H1 (cell line): Measurements from ENCODE around the gene SLC19A1. TPM values are rescaled to one million over a fixed set of nuclear protein-coding genes. Genes with fewer than 3 reads are reported as not detected.

ENCODE experiments used
- CTCF ChIA-PET: fragments of 300-600 bp; sonication (Branson Sonifier 250); formaldehyde crosslinking; loops from one replicate; lab custom pipeline; 2021; ENCODE audit not compliant: partially characterized antibody; lab: Charles Lee
- POLR2A ChIA-PET: fragments of 300-600 bp; sonication (Branson Sonifier 250); formaldehyde crosslinking; loops from one replicate; lab custom pipeline; 2021; ENCODE audit warnings: inconsistent platforms; ENCODE audit not compliant: partially characterized antibody; lab: Charles Lee
- DNase-seq, 2 experiments: peaks; one replicate each; pipeline versions ENCODE4 v3.0.0 to v3.0.0-alpha.2; 2010 to 2022; ENCODE audit warnings: low spot score in 2 of 2, low read depth in 1 of 2, mixed read lengths in 1 of 2
- FAIRE-seq: peaks from 2 replicates; lab custom pipeline; 2011; peaks lifted over from hg19 to GRCh38; lab: Jason Lieb, UNC
- H2AFZ ChIP-seq: 2 replicates; pipeline ENCODE4 v1.8.1; 2012; ENCODE audit warnings: low read length, inconsistent platforms
- H2AK5ac ChIP-seq: 2 replicates; pipeline ENCODE4 v1.6.1; 2013; ENCODE audit warnings: low read depth, low read length
- H2BK120ac ChIP-seq: replicated peaks from 2 replicates; pipeline ENCODE3; 2013; ENCODE audit warnings: low read depth, low read length, inconsistent platforms
- H2BK12ac ChIP-seq: 2 replicates; pipeline ENCODE4 v1.6.1; 2013; ENCODE audit warnings: low read depth, low read length
- H2BK15ac ChIP-seq: 2 replicates; pipeline ENCODE4 v1.6.1; 2013; ENCODE audit warnings: low read length
- H2BK20ac ChIP-seq: 2 replicates; pipeline ENCODE4 v1.6.1; 2013; ENCODE audit warnings: low read length
- H2BK5ac ChIP-seq: 2 replicates; pipeline ENCODE4 v1.6.1; 2013; ENCODE audit warnings: low read depth, low read length
- H3K14ac ChIP-seq: 2 replicates; pipeline ENCODE4 v1.6.1; 2013; ENCODE audit warnings: inconsistent platforms; ENCODE audit not compliant: insufficient read length
- H3K18ac ChIP-seq: 2 replicates; pipeline ENCODE4 v1.6.1; 2013; ENCODE audit warnings: low read length; ENCODE audit errors: extremely low read depth
- H3K23ac ChIP-seq: 2 replicates; pipeline ENCODE4 v1.6.1; 2013; ENCODE audit warnings: inconsistent platforms; ENCODE audit not compliant: insufficient read length
- H3K23me2 ChIP-seq: 2 replicates; pipeline ENCODE4 v1.6.1; 2013; ENCODE audit warnings: low read depth, low read length
- H3K27ac ChIP-seq: 2 replicates; pipeline ENCODE4 v1.6.1; 2011; ENCODE audit warnings: low read depth, low read length, inconsistent platforms
- H3K27me3 ChIP-seq, 4 experiments: replicated peaks in 1 of 4; 1 replicate in 1 of 4; 2 replicates in 3 of 4; pipeline versions ENCODE4 v1.6.1 to v1.8.1; 2011 to 2013; ENCODE audit warnings: low read length in 3 of 4, mild to moderate bottlenecking in 3 of 4, inconsistent platforms in 2 of 4, mixed read lengths in 2 of 4, moderate library complexity in 1 of 4; ENCODE audit not compliant: control insufficient read depth in 3 of 4, insufficient read depth in 3 of 4; ENCODE audit errors: extremely low read depth in 1 of 4
- H3K36me3 ChIP-seq, 4 experiments: 2 replicates each; pipeline versions ENCODE4 v1.6.1 to v1.8.1; 2011 to 2013; ENCODE audit warnings: mild to moderate bottlenecking in 4 of 4, low read length in 3 of 4, moderate library complexity in 2 of 4, control low read depth in 1 of 4, inconsistent platforms in 1 of 4; ENCODE audit not compliant: insufficient read depth in 4 of 4, control insufficient read depth in 2 of 4
- H3K4ac ChIP-seq: replicated peaks from 2 replicates; pipeline ENCODE3; 2013; ENCODE audit warnings: low read length, low read depth, mixed read lengths, inconsistent platforms; ENCODE audit not compliant: insufficient read length
- H3K4me1 ChIP-seq, 4 experiments: replicated peaks in 1 of 4; 1 replicate in 1 of 4; 2 replicates in 3 of 4; pipeline versions ENCODE4 v1.6.1 to v1.8.1; 2011 to 2013; ENCODE audit warnings: low read length in 3 of 4, inconsistent platforms in 2 of 4, mixed read lengths in 1 of 4; ENCODE audit not compliant: insufficient read depth in 4 of 4, control insufficient read depth in 3 of 4
- H3K4me2 ChIP-seq, 2 experiments: 2 replicates each; pipeline versions ENCODE4 v1.6.1 to v1.8.1; 2011 to 2013; ENCODE audit warnings: low read depth in 2 of 2, low read length in 2 of 2, control low read depth in 1 of 2, inconsistent platforms in 1 of 2, mild to moderate bottlenecking in 1 of 2; ENCODE audit not compliant: insufficient read depth in 1 of 2
- H3K4me3 ChIP-seq, 4 experiments: fragments of 200-600, 300-600 bp in 1 of 4; sonication (generic), shearing (Covaris generic), sonication (Bioruptor Twin) in 1 of 4; 2 replicates each; pipeline versions ENCODE4 v1.5.1 to v1.8.1; 2011 to 2016; ENCODE audit warnings: low read length in 4 of 4, low read depth in 3 of 4, control low read depth in 2 of 4, inconsistent platforms in 2 of 4, mild to moderate bottlenecking in 2 of 4, mixed read lengths in 1 of 4, moderate library complexity in 1 of 4; ENCODE audit not compliant: insufficient read depth in 2 of 4; ENCODE audit errors: extremely low read depth in 1 of 4
- H3K56ac ChIP-seq: replicated peaks from 2 replicates; pipeline ENCODE3; 2013; ENCODE audit warnings: low read depth, mild to moderate bottlenecking, mixed read lengths, low read length, inconsistent platforms; ENCODE audit not compliant: insufficient read length
- H3K79me1 ChIP-seq: 2 replicates; pipeline ENCODE4 v1.6.1; 2013; ENCODE audit warnings: low read depth, low read length, control low read depth
- H3K79me2 ChIP-seq, 2 experiments: 2 replicates each; pipeline versions ENCODE4 v1.6.1 to v1.8.1; 2012 to 2013; ENCODE audit warnings: low read length in 2 of 2, mild to moderate bottlenecking in 2 of 2, inconsistent platforms in 1 of 2; ENCODE audit not compliant: insufficient read depth in 2 of 2, control insufficient read depth in 1 of 2
- H3K9ac ChIP-seq, 4 experiments: replicated peaks in 1 of 4; 1 replicate in 1 of 4; 2 replicates in 3 of 4; pipeline versions ENCODE4 v1.6.1 to v1.8.1; 2011 to 2013; ENCODE audit warnings: low read depth in 3 of 4, low read length in 3 of 4, control low read depth in 2 of 4, mild to moderate bottlenecking in 2 of 4, moderate library complexity in 2 of 4, inconsistent platforms in 1 of 4; ENCODE audit errors: extremely low read depth in 1 of 4
- H3K9me3 ChIP-seq, 2 experiments: 2 replicates each; pipeline versions ENCODE4 v1.6.1 to v1.8.1; 2012 to 2013; ENCODE audit warnings: mild to moderate bottlenecking in 2 of 2, moderate library complexity in 2 of 2, control low read depth in 1 of 2, inconsistent platforms in 1 of 2, low read depth in 1 of 2, low read length in 1 of 2, mixed read lengths in 1 of 2; ENCODE audit not compliant: insufficient read depth in 2 of 2
- H4K20me1 ChIP-seq, 2 experiments: replicated peaks in 1 of 2; 2 replicates each; pipeline versions ENCODE3 to v1.8.1; 2011 to 2013; ENCODE audit warnings: inconsistent platforms in 2 of 2, low read length in 2 of 2, mild to moderate bottlenecking in 1 of 2; ENCODE audit not compliant: insufficient read depth in 2 of 2, control insufficient read depth in 1 of 2
- H4K5ac ChIP-seq: 2 replicates; pipeline ENCODE4 v1.6.1; 2013; ENCODE audit warnings: low read length, low read depth, mixed read lengths, inconsistent platforms; ENCODE audit not compliant: insufficient read length
- H4K8ac ChIP-seq: 2 replicates; pipeline ENCODE4 v1.8.0; 2013; ENCODE audit warnings: mild to moderate bottlenecking, moderate library complexity, low read length, inconsistent platforms; ENCODE audit not compliant: insufficient read depth; ENCODE audit errors: extremely low read depth
- H4K91ac ChIP-seq: replicated peaks from 2 replicates; pipeline ENCODE3; 2013; ENCODE audit warnings: low read length, mixed read lengths, inconsistent platforms; ENCODE audit not compliant: insufficient read length
- ATF2 ChIP-seq: IDR thresholded peaks from 2 replicates; pipeline ENCODE4 v1.6.1; 2012; ENCODE audit warnings: low read length, inconsistent platforms
- CHD1 ChIP-seq: IDR thresholded peaks from 2 replicates; pipeline ENCODE4 v1.6.1; 2012; ENCODE audit warnings: low read depth, low read length, improper control_type of control experiment
- FOSL1 ChIP-seq: IDR thresholded peaks from 2 replicates; pipeline ENCODE4 v1.6.1; 2011; ENCODE audit warnings: mild to moderate bottlenecking, low read depth, low read length, moderate library complexity; ENCODE audit not compliant: insufficient read depth
- KDM5A ChIP-seq: fragments of 200-600 bp; IDR thresholded peaks from 2 replicates; pipeline ENCODE4 v1.7.1; 2012; ENCODE audit warnings: mild to moderate bottlenecking, low read length, inconsistent platforms, mixed read lengths
- POLR2A ChIP-seq, 2 experiments: IDR thresholded peaks; 1 replicate in 1 of 2; 2 replicates in 1 of 2; pipeline ENCODE4 v1.6.1; 2011; ENCODE audit warnings: low read depth in 2 of 2, low read length in 2 of 2, mild to moderate bottlenecking in 2 of 2; ENCODE audit errors: control extremely low read depth in 1 of 2
- RFX5 ChIP-seq: IDR thresholded peaks from 2 replicates; pipeline ENCODE4 v1.6.1; 2011; ENCODE audit warnings: low read depth, low read length, improper control_type of control experiment, borderline replicate concordance
- TAF7 ChIP-seq: optimal IDR thresholded peaks from 2 replicates; pipeline ENCODE3; 2011; ENCODE audit warnings: low read depth, mild to moderate bottlenecking, inconsistent platforms, low read length, moderate library complexity, borderline replicate concordance
- WGBS, 2 experiments: shearing (Covaris generic) in 1 of 2; methylation state at CpG; one replicate each; pipeline versions ENCODE4 v1.1.6 to v1.1.7; 2013 to 2015; ENCODE audit warnings: low lambda C conversion rate in 2 of 2, mixed read lengths in 2 of 2, inconsistent platforms in 1 of 2, low coverage in 1 of 2, missing lambda C conversion rate in 1 of 2; ENCODE audit not compliant: insufficient replicate concordance in 2 of 2, insufficient coverage in 1 of 2, insufficient read length in 1 of 2; ENCODE audit errors: extremely low coverage in 1 of 2, missing lambda C conversion rate in 1 of 2; 5-methylcytosine and 5-hydroxymethylcytosine counted together
- polyA plus RNA-seq, 7 experiments: library from polyadenylated mRNA; depleted of rRNA in 3 of 7; stranded (reverse) in 5 of 7; unstranded in 2 of 7; fragments of >200 nt in 5 of 7; fragments of 200-250 nt in 2 of 7; gene quantifications; 1 replicate in 5 of 7; 2 replicates in 1 of 7; 4 replicates in 1 of 7; pipeline versions ENCODE4 v1.2.1 to v1.2.3, GENCODE V29; 2011 to 2013; ENCODE audit warnings: missing spikeins in 2 of 7, mixed read lengths in 2 of 7
- total RNA-seq: library from RNA; stranded (reverse); fragmentation: NEBNext Ultra II Directional; extraction: Animal tissue kit (Norgen Biotek cat#: 25700); gene quantifications from 2 replicates; pipeline ENCODE4 v1.2.1, GENCODE V29; 2021

The SLC19A1 gene
- total and polyA plus RNA-seq, 2 of the 8 experiments (the other 6 are each of a cell fraction or from before 2014, with no cell fraction given), result 31.6 to 43.8 TPM

- H3K36me3 ChIP-seq, result peaks cover 0 to 37% (median 14%) of the 10 kb centered on the region in 4 experiments; a peak in 4 of 8 replicates
- TF ChIP-seq CHD1, result no peak
- TF ChIP-seq KDM5A, result no peak
- TF ChIP-seq FOSL1, result no peak
- no peak for TF ChIP-seq RFX5
- TF ChIP-seq ATF2, result no peak
- no peak for TF ChIP-seq TAF7
- no peak for TF ChIP-seq POLR2A (IDR thresholded peaks at IDR 0.05; ENCODE audit: control extremely low read depth in 1 of 2, low read depth in 2 of 2, low read length in 2 of 2)
These were observed 24.8 kb downstream of the SLC19A1 start for GRCh38 chr21:45517249-45518065.

More at GRCh38 chr21:45517249-45518065, 24.8 kb downstream of the SLC19A1 start:
- no peaks in the 10 kb centered on the region for H3K79me2 ChIP-seq
- FAIRE-seq (no peak), DNase-seq (no peak)
- H4K20me1 ChIP-seq, result peaks cover 6 to 19% of the 10 kb centered on the region in 2 experiments
- H3K4ac ChIP-seq, result no peak overlapping the region
- H2BK20ac ChIP-seq, result no peak overlapping the region
- H3K18ac ChIP-seq, result no peak overlapping the region
- H3K4me3 ChIP-seq, result no peak overlapping the region
- H4K91ac ChIP-seq, result no peak overlapping the region
- H3K4me1 ChIP-seq, result no peaks in the 10 kb centered on the region
- H3K9ac ChIP-seq, result no peak overlapping the region
- no peak overlapping the region for H2AFZ ChIP-seq
- H3K27ac ChIP-seq, result no peak overlapping the region
- H3K23ac ChIP-seq, result no peak overlapping the region
- no peaks in the 10 kb centered on the region; the same call in 1 of the 2 replicates for H3K23me2 ChIP-seq
- H3K27me3 ChIP-seq, result no peaks in the 10 kb centered on the region
- H2BK12ac ChIP-seq, result no peak overlapping the region
- WGBS, 2 experiments, result 90% methylated on average over 12 of the region's 15 CpGs; no CpG with 5 or more reads in 1 of the 2 experiments
- no peak overlapping the region for H2BK120ac ChIP-seq
- no peak overlapping the region for H4K5ac ChIP-seq
- no peak overlapping the region for H2BK15ac ChIP-seq
- H4K8ac ChIP-seq, result no peak overlapping the region; the same call in 1 of the 2 replicates
- no peak overlapping the region for H3K4me2 ChIP-seq
- ChIA-PET CTCF (interaction anchor here (0.9 to 1.2 kb wide), 4 partner anchors 8 to 227 kb away, joined by 3 to 4 read pairs (median 3); no protein-coding TSS in a partner anchor), POLR2A (interaction anchor here (0.8 to 2.5 kb wide), 3 partner anchors 13 to 18 kb away, joined by 3 to 11 read pairs (median 3); no protein-coding TSS in a partner anchor)
- H3K9me3 ChIP-seq, result peaks cover 0 to 22% of the 10 kb centered on the region in 2 experiments
- no peak overlapping the region for H3K56ac ChIP-seq
- H2AK5ac ChIP-seq, result no peak overlapping the region
- H3K79me1 ChIP-seq, result no peaks in the 10 kb centered on the region
- no peak overlapping the region for H2BK5ac ChIP-seq
- H3K14ac ChIP-seq, result no peak overlapping the region
